Neuronal stem cell (in vitro differentiated cells): Measurements from ENCODE around the gene PTPN11.

ENCODE experiments used
- DNase-seq: peaks from one replicate; pipeline ENCODE4 v3.0.0-alpha.2; 2013; ENCODE audit warnings: low spot score
- H2AFZ ChIP-seq: one replicate; pipeline ENCODE4 v1.6.1; 2013; ENCODE audit warnings: mild to moderate bottlenecking, low read length, inconsistent platforms
- H2AK5ac ChIP-seq: 2 replicates; pipeline ENCODE4 v1.6.1; 2013; ENCODE audit warnings: low read depth, mild to moderate bottlenecking, inconsistent platforms, low read length, moderate library complexity, mixed read lengths
- H2BK120ac ChIP-seq: 2 replicates; pipeline ENCODE4 v1.6.1; 2013; ENCODE audit warnings: low read depth, mild to moderate bottlenecking, inconsistent platforms, low read length, moderate library complexity, mixed read lengths
- H2BK12ac ChIP-seq: one replicate; pipeline ENCODE4 v1.6.1; 2013; ENCODE audit warnings: low read length, inconsistent platforms
- H2BK15ac ChIP-seq: 2 replicates; pipeline ENCODE4 v1.6.1; 2013; ENCODE audit warnings: mild to moderate bottlenecking, low read length, inconsistent platforms, mixed read lengths
- H2BK5ac ChIP-seq: one replicate; pipeline ENCODE4 v1.6.1; 2013; ENCODE audit warnings: inconsistent platforms, mild to moderate bottlenecking, low read length, moderate library complexity
- H3K14ac ChIP-seq: one replicate; pipeline ENCODE4 v1.6.1; 2013; ENCODE audit warnings: low read length, inconsistent platforms
- H3K18ac ChIP-seq: 2 replicates; pipeline ENCODE4 v1.6.1; 2013; ENCODE audit warnings: low read length, inconsistent platforms
- H3K23ac ChIP-seq: 2 replicates; pipeline ENCODE4 v1.6.1; 2013; ENCODE audit warnings: low read depth, mild to moderate bottlenecking, mixed read lengths, low read length, inconsistent platforms; ENCODE audit not compliant: poor library complexity
- H3K27ac ChIP-seq: replicated peaks from 3 replicates; pipeline ENCODE4 v1.5.1; 2013; ENCODE audit warnings: low read length, inconsistent platforms
- H3K27me3 ChIP-seq, 3 experiments: 2 replicates each; pipeline ENCODE4 v1.6.1; 2013; ENCODE audit warnings: low read length in 3 of 3, mild to moderate bottlenecking in 2 of 3, inconsistent platforms in 1 of 3, low read depth in 1 of 3, mixed read lengths in 1 of 3, moderate library complexity in 1 of 3; ENCODE audit not compliant: control insufficient read depth in 3 of 3, insufficient read depth in 3 of 3
- H3K36me3 ChIP-seq, 2 donors: replicated peaks in 1 of 2; 2 replicates each; pipeline ENCODE4 v1.6.1; 2013; ENCODE audit warnings: low read length in 2 of 2; ENCODE audit not compliant: control insufficient read depth in 2 of 2, insufficient read depth in 2 of 2
- H3K4ac ChIP-seq: 2 replicates; pipeline ENCODE4 v1.6.1; 2013; ENCODE audit warnings: inconsistent platforms, mild to moderate bottlenecking, low read length, moderate library complexity
- H3K4me1 ChIP-seq, 2 donors: 1 replicate in 1 of 2; 2 replicates in 1 of 2; pipeline ENCODE4 v1.6.1; 2013; ENCODE audit warnings: low read length in 2 of 2, low read depth in 1 of 2; ENCODE audit not compliant: control insufficient read depth in 2 of 2, insufficient read depth in 1 of 2
- H3K4me2 ChIP-seq: one replicate; pipeline ENCODE4 v1.6.1; 2013; ENCODE audit warnings: mild to moderate bottlenecking, low read length, inconsistent platforms; ENCODE audit not compliant: insufficient read depth, poor library complexity, severe bottlenecking
- H3K4me3 ChIP-seq, 2 donors: 2 replicates each; pipeline ENCODE4 v1.5.1; 2013; ENCODE audit warnings: low read length in 2 of 2, mild to moderate bottlenecking in 2 of 2, inconsistent platforms in 1 of 2, moderate library complexity in 1 of 2
- H3K79me1 ChIP-seq: one replicate; pipeline ENCODE4 v1.6.1; 2013; ENCODE audit warnings: low read depth, mild to moderate bottlenecking, inconsistent platforms, low read length, moderate library complexity
- H3K9ac ChIP-seq: one replicate; pipeline ENCODE4 v1.6.1; 2013; ENCODE audit warnings: mild to moderate bottlenecking, low read depth, low read length, inconsistent platforms; ENCODE audit not compliant: poor library complexity
- H3K9me3 ChIP-seq, 2 donors: replicated peaks in 1 of 2; 2 replicates each; pipeline versions ENCODE3 to v1.6.1; 2013; ENCODE audit warnings: low read length in 2 of 2, mild to moderate bottlenecking in 2 of 2, inconsistent platforms in 1 of 2, low read depth in 1 of 2, mixed read lengths in 1 of 2, moderate library complexity in 1 of 2; ENCODE audit not compliant: control insufficient read depth in 2 of 2, insufficient read depth in 1 of 2
- H4K8ac ChIP-seq: one replicate; pipeline ENCODE4 v1.6.1; 2013; ENCODE audit warnings: low read depth, mild to moderate bottlenecking, inconsistent platforms, low read length, moderate library complexity
- H4K91ac ChIP-seq: one replicate; pipeline ENCODE4 v1.6.1; 2013; ENCODE audit warnings: low read length, low read depth, mild to moderate bottlenecking, inconsistent platforms; ENCODE audit not compliant: poor library complexity
- WGBS, 2 donors: extraction: QIAGEN DNeasy Blood & Tissue Kit; methylation state at CpG; one replicate each; pipeline ENCODE4 v1.1.7; 2013; ENCODE audit warnings: missing lambda C conversion rate in 2 of 2, mixed read lengths in 1 of 2; ENCODE audit not compliant: insufficient read length in 2 of 2, insufficient replicate concordance in 1 of 2; ENCODE audit errors: extremely low coverage in 2 of 2; 5-methylcytosine and 5-hydroxymethylcytosine counted together

Gene PTPN11

DNA sequence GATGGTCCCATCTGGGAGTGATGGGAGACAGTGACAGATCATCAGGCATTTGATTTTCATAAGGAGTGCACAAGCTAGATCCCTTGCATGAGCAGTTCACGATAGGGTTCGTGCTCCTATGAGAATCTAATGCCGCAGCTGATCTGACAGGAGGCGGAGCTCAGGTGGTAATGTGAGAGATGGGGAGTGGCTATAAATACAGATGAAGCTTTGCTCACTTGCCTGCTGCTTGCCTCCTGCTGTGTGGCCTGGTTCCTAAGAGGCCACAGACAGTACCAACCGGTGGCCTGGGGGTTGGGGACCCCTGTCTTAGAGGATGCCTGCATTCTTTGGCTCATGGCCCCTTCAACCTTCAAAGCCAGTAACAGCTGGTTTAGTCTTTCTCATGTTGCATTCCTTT, 130.3 kb downstream of the PTPN11 start:
- H3K23ac ChIP-seq = no peak overlapping the region
- no peak overlapping the region for H2BK120ac ChIP-seq
- no peaks in the 10 kb centered on the region for H3K36me3 ChIP-seq
- peaks cover 0 to 4% of the 10 kb centered on the region in 2 donors for H3K9me3 ChIP-seq
- H3K27ac ChIP-seq = no peak overlapping the region
- no peak overlapping the region for H3K4ac ChIP-seq
- no peak for DNase-seq
- no peak overlapping the region for H2AK5ac ChIP-seq
- no peak overlapping the region for H3K14ac ChIP-seq
- no peak overlapping the region for H3K18ac ChIP-seq
- no CpG with 5 or more reads among the region's 5 CpGs for WGBS, 2 donors
- H3K9ac ChIP-seq = no peak overlapping the region
- H2BK5ac ChIP-seq = no peak overlapping the region
- H4K8ac ChIP-seq = no peak overlapping the region
- no peak overlapping the region for H3K4me2 ChIP-seq
- H3K27me3 ChIP-seq = no peaks in the 10 kb centered on the region
- H3K4me3 ChIP-seq = no peak overlapping the region
- no peak overlapping the region for H2BK15ac ChIP-seq
- H2BK12ac ChIP-seq = no peak overlapping the region
- no peak overlapping the region for H4K91ac ChIP-seq
- no peaks in the 10 kb centered on the region for H3K4me1 ChIP-seq
- H3K79me1 ChIP-seq = no peaks in the 10 kb centered on the region
- no peak overlapping the region for H2AFZ ChIP-seq

DNA sequence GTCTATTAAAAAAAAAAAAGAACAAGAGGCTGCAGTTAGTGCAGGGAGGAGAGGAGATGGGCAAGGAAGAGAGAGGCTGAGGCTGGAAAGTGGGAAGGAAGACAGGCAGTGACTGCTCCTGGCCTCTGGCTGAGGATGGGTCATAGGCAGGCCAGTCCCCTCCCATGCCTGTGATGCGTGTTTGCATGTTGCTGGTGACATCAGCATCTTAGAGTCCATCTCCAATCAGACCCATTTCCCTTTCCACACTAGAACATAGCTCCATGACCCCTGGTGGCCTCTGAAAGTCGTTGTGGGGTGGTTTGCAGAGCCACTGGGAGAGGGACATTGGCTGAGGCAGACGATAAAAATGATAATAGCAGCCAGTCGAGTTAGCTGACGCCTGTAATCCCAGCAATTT, 132.9 kb downstream of the PTPN11 start:
- no peak overlapping the region for H3K4me2 ChIP-seq
- H4K8ac ChIP-seq = no peak overlapping the region
- H3K9me3 ChIP-seq = peaks cover 0 to 4% of the 10 kb centered on the region in 2 donors
- H4K91ac ChIP-seq = no peak overlapping the region
- no peak overlapping the region for H3K23ac ChIP-seq
- H2AFZ ChIP-seq = no peak overlapping the region
- H2BK120ac ChIP-seq = no peak overlapping the region
- no peak overlapping the region for H2AK5ac ChIP-seq
- no peak overlapping the region for H3K4me3 ChIP-seq
- no CpG with 5 or more reads among the region's 5 CpGs for WGBS, 2 donors
- H3K27ac ChIP-seq = no peak overlapping the region
- H3K9ac ChIP-seq = no peak overlapping the region
- no peaks in the 10 kb centered on the region for H3K79me1 ChIP-seq
- no peaks in the 10 kb centered on the region for H3K27me3 ChIP-seq
- no peak overlapping the region for H3K14ac ChIP-seq
- H3K36me3 ChIP-seq = no peaks in the 10 kb centered on the region
- H3K18ac ChIP-seq = no peak overlapping the region
- H3K4ac ChIP-seq = no peak overlapping the region
- H2BK15ac ChIP-seq = no peak overlapping the region
- no peak overlapping the region for H2BK5ac ChIP-seq
- no peak for DNase-seq
- H3K4me1 ChIP-seq = no peaks in the 10 kb centered on the region
- no peak overlapping the region for H2BK12ac ChIP-seq

GRCh38 chr12:112555621-112556233, 137.0 kb downstream of the PTPN11 start:
- no peak overlapping the region for H3K14ac ChIP-seq
- peaks cover 0 to 2% (median 0%) of the 10 kb centered on the region in 3 experiments for H3K27me3 ChIP-seq
- H3K79me1 ChIP-seq = no peaks in the 10 kb centered on the region
- no peak overlapping the region for H2BK12ac ChIP-seq
- H4K91ac ChIP-seq = no peak overlapping the region
- no peak overlapping the region for H3K18ac ChIP-seq
- H3K4me1 ChIP-seq = peaks cover 0 to 2% of the 10 kb centered on the region in 2 donors
- no peak overlapping the region for H3K27ac ChIP-seq
- no CpG with 5 or more reads among the region's 9 CpGs for WGBS, 2 donors
- H3K9ac ChIP-seq = no peak overlapping the region
- H3K4ac ChIP-seq = no peak overlapping the region
- H3K4me2 ChIP-seq = no peak overlapping the region
- no peak overlapping the region for H2BK15ac ChIP-seq
- no peak for DNase-seq
- H3K4me3 ChIP-seq = no peak overlapping the region
- peaks cover 0 to 2% of the 10 kb centered on the region in 2 donors for H3K9me3 ChIP-seq
- H2BK5ac ChIP-seq = no peak overlapping the region
- H4K8ac ChIP-seq = no peak overlapping the region
- no peak overlapping the region for H3K23ac ChIP-seq
- no peak overlapping the region for H2AK5ac ChIP-seq
- no peak overlapping the region for H2BK120ac ChIP-seq
- no peak overlapping the region for H2AFZ ChIP-seq
- no peaks in the 10 kb centered on the region for H3K36me3 ChIP-seq

DNA sequence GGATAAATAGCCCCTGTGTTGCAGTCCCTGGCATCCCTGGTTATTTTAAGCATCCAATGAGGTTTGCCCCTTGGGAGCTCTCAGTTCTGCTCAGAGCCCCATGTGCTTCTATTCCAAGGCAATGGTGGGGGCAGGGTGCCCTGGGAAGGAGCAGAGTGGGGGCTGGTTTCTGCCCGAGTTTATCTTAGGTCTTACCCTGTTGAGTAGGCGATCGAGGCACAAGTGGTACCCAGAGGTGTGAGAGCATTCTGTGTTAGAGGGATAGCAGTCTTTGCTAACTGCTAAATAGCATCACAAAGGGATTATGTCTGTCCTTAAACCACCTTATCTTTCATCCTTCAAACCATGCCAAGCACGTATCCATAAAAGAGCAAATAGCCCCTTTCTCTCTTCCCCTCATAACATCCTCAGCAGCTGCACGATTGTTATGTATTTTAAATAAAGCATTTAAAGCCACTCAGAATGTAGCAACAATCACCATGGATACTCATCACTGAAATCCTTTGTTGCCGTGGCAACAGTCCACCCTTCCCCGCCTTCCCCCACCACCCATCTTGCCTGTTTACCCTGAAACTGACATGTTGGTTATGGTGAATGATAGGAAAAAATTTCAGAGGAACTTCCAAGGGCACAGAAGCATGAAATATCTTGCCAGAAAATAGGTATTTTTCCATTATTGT, 139.3 kb downstream of the PTPN11 start:
- H3K4ac ChIP-seq = no peak overlapping the region
- H2BK120ac ChIP-seq = no peak overlapping the region
- no peak overlapping the region for H2BK12ac ChIP-seq
- H3K27ac ChIP-seq = no peak overlapping the region
- H4K8ac ChIP-seq = no peak overlapping the region
- no peaks in the 10 kb centered on the region for H3K36me3 ChIP-seq
- no peaks in the 10 kb centered on the region for H3K79me1 ChIP-seq
- no peak overlapping the region for H3K9ac ChIP-seq
- H3K18ac ChIP-seq = no peak overlapping the region
- H3K4me2 ChIP-seq = no peak overlapping the region
- WGBS, 2 donors = no CpG with 5 or more reads among the region's 7 CpGs
- no peak overlapping the region for H3K23ac ChIP-seq
- H2AK5ac ChIP-seq = no peak overlapping the region
- H3K4me3 ChIP-seq = no peak overlapping the region
- H2BK15ac ChIP-seq = no peak overlapping the region
- H2BK5ac ChIP-seq = no peak overlapping the region
- no peak overlapping the region for H4K91ac ChIP-seq
- H3K9me3 ChIP-seq = no peaks in the 10 kb centered on the region
- H3K27me3 ChIP-seq = peaks cover 0 to 2% (median 0%) of the 10 kb centered on the region in 3 experiments
- no peak overlapping the region for H3K14ac ChIP-seq
- DNase-seq = no peak
- no peak overlapping the region for H2AFZ ChIP-seq
- H3K4me1 ChIP-seq = peaks cover 0 to 2% of the 10 kb centered on the region in 2 donors
